ENCODE measurements around the gene ADGRE2.

- TF ChIP-seq CTCF (IDR thresholded peaks at IDR 0.05; ENCODE audit: low read length), result no peak
- no peak for TF ChIP-seq EZH2 (IDR thresholded peaks at IDR 0.05; ENCODE audit: borderline replicate concordance, low read length)
Observed at GRCh38 chr19:14715841-14716240, 62.5 kb downstream of the ADGRE2 start.

All from OCI-LY1 (cell line).